Fibroblast of the conjunctiva (primary cell): ENCODE results near the gene FOLR1.
"Not testable (repeated sequence)": the region's sequence is repeated elsewhere in the genome, so short reads cannot be mapped to it uniquely, and the experiment has no call there.

Experiments
- DNase-seq: peaks from one replicate; pipeline ENCODE4 v3.0.0-alpha.2; 2010; ENCODE audit warnings: low read depth

Gene FOLR1

DNA sequence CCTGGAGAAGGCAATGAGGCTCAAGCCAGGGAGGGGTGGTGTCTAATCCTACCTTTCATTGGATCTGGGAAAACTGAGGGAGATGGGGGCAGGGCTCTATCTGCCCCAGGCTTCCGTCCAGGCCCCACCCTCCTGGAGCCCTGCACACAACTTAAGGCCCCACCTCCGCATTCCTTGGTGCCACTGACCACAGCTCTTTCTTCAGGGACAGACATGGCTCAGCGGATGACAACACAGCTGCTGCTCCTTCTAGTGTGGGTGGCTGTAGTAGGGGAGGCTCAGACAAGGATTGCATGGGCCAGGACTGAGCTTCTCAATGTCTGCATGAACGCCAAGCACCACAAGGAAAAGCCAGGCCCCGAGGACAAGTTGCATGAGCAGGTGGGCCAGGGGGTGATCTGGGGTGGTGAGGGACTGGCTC lies at the start of gene FOLR1:
FOLR1 (plus strand) TSS at position 180 of the 421 bp plus-strand sequence; CDS start at position 214, 34 bp downstream.
- no peak for DNase-seq

DNA sequence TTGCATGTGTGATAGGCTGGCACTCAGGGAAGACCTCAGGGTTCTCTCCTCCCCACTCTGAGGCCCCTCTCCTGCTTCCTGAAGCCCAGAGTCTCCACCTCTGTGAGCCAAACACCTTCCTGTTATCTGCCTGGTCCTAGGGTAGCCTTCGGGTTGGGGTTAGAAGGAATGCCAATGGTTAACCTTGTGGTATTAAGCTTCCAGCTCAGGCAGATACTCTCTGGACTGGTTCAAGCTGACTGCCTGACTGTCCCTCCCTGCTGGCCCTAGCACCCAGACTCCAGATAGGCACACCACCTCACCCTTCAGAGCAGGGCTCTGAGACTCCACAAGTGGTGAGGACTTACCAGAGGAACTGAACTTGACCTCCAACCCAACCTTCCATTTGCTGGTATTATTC lies 49.4 kb upstream of the FOLR1 start:
- not testable (repeated sequence) for DNase-seq

- peak; percentile 55 for DNase-seq
These were observed 47.0 kb upstream of the FOLR1 start for GRCh38 chr11:72144807-72145565.

DNA sequence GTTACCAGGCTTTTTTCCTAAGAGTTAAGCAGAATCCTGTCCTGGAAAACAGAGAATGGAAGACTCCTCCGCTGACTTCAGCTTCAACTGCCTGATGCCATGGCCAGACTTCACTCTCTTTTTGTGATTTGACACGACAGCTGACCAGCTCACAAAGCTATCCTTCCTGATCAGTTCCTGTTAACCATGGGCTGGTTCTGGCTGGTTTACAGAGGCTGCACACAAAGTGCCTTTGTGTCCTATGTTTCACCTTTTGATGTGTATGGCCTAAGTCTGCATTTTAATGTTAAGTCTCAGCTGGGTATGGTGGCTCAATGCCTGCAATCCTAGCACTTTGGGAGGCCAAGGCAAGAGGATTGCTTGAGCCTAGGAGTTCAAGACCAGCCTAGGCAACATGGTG lies 45.3 kb upstream of the FOLR1 start:
- no peak for DNase-seq

- DNase-seq = no peak
These were observed 41.1 kb upstream of the FOLR1 start for GRCh38 chr11:72150882-72151281.

DNA sequence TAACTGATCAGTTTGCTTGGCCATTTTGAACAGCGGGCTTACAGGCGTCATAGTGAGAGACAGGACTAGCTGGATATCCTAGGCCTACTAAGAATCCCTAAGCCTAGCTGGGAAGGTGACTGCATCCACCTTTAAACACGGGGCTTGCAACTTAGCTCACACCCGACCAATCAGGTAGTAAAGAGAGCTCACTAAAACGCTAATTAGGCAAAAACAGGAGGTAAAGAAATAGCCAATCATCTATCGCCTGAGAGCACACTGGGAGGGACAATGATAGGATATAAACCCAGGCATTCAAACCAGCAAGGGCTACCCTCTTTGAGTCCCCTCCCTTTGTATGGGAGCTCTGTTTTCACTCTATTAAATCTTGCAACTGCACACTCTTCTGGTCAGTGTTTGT lies 38.1 kb upstream of the FOLR1 start:
- DNase-seq = not testable (repeated sequence)

- DNase-seq = no peak
These were observed 37.1 kb upstream of the FOLR1 start for GRCh38 chr11:72154816-72155215.

DNA sequence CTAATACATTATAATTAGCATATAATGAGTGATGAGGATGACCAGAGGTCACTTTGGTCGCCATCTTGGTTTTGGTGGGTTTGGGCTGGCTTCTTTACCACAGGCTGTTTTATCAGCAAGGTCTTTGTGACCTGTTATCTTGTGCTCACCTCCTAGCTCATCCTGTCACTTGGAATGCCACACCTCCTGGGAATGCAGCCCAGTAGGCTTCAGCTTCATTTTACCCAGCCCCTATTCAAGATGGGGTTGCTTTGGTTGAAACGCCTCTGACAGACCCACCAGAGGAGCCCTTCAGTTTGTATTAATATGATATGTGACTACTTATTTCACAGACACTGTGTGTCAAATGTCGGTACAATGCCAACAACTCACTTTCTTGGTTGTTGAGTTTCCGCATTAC lies 36.2 kb upstream of the FOLR1 start:
- DNase-seq = no peak

- DNase-seq = no peak
These were observed 34.8 kb upstream of the FOLR1 start for GRCh38 chr11:72157131-72157530.

DNA sequence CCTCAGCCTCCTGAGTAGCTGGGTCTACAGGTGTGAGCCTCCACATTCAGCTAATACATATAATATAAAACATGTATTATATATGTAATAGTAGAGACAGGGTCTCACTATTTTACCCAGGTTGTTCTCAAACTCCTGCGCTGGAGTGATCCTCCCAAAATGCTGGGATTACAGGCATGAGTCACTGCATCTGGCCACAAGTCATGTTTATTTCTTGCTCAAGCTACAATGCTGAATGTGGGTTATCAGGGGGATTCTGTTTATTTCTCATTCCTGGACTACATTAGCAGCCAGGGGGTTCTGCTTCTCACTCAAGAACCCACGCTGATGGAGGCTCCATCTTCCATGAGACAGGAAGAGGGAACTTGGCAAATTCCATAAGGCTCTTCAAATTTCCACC lies 31.6 kb upstream of the FOLR1 start:
- no peak for DNase-seq

- no peak for DNase-seq
These were observed 28.9 kb upstream of the FOLR1 start for GRCh38 chr11:72162891-72163492.

- not testable (repeated sequence) for DNase-seq
These were observed 27.8 kb upstream of the FOLR1 start for GRCh38 chr11:72164187-72164586.

- DNase-seq = not testable (repeated sequence)
These were observed 22.8 kb upstream of the FOLR1 start for GRCh38 chr11:72169046-72169555.

DNA sequence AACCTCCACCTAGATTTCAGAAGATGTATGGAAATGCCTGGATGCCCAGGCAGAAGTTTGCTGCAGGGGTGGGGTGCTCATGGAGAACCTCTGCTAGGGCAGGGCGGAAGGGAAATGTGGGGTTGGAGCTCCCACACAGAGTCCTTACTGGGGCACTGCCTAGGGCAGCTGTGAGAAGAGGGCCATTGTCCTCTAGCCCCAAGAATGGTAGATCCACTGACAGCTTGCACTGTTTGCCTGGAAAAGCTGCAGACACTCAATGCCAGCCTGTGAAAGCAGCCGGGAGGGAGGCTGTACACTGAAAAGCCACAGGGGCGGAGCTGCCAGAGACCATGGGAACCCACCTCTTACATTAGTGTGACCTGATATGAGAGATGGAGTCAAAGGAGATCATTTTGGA lies 22.2 kb upstream of the FOLR1 start:
- not testable (repeated sequence) for DNase-seq

DNA sequence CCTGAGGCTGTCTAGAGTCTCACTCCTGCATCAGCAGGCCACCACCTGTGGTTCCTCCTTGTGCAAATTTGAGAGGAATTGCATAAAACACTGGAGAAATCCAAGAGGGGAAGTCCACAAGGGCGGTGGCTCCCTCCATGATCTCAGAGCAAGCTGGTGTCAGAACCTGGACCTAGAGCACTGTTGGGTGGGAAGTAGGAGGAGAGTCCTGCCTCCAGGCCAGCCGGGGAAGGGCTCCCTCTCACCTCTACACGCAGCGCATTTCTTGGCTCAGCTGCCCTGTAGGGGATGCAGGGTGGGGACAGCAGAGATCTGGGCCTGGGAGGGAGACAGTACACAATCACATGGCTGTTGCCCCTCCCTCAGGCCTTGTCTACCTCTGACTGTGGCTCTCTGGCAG lies 19.9 kb upstream of the FOLR1 start:
- not testable (repeated sequence) for DNase-seq

DNA sequence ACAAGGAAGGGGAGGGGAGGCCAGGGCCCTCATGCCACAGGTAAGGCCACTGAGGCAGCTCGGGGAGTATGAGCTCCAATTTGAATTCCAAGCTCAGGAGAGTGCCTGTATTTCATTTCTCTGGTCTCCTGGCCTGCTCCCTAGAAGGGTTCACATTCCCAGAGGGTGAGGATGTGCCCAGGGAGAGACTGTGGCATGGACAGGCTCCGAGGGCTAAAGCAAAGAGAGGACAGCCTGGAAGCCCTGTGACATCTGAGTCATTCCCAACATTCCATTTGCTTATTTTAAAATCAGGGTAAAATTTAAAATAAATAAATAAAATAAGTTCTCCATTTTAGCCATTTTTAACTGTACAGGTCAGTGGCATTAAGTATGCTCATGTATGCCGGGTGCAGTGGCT lies 18.6 kb upstream of the FOLR1 start:
- no peak for DNase-seq

DNA sequence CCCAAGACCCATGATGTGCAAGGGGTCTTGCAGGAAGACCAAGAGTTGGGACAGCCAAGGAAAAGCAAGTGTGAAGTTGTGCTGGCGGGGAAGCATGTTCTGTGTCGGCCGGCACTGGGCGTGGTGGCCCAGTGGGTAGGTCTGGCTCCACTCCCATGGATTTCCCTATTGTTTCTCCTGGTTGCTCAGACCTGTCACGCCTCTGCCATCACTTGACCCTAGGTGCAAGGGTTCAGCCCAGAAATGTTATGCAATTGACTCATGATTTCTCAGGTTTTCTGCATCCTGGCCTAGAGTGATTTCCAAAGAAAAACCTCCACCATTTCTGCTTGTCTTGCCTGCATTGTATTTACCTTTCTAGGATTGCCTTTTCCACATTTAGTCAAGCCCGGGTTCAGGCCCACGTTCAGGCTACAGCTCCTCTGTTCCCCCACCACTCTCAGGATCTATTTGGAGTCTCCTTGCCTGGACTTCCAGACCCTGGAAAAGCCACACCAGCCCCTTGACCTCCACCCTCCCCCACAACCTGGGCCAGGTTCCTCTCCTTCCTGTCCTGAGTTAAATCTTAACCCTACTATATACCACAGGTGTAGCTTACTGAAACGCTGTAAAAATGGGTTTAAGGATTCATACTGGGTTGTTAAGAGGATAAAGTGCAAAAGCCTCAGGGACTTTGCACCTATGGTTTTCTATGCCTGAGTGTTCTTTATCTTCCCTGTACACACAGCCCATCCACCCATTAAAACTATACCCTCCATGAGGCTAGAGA lies 17.5 kb upstream of the FOLR1 start:
- no peak for DNase-seq

DNA sequence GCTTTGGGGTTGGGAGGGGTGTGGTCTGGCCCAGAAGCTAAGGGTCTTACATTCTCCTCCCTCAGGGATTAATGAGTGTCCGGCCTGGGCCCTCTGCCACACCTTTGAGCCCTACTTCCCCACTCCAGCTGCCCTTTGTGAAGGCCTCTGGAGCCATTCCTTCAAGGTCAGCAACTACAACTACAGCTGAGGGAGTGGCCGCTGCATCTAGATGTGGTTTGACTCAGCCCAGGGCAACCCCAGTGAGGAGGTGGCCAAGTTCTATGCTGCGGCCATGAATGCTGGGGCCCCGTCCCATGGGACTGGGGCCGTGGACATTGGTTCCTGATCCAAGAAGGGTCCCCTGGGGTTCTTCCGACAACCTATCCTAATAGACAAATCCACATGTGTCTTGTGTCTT lies 14.3 kb upstream of the FOLR1 start:
- no peak for DNase-seq

- no peak for DNase-seq
These were observed 12.7 kb upstream of the FOLR1 start for GRCh38 chr11:72179049-72179803.

DNA sequence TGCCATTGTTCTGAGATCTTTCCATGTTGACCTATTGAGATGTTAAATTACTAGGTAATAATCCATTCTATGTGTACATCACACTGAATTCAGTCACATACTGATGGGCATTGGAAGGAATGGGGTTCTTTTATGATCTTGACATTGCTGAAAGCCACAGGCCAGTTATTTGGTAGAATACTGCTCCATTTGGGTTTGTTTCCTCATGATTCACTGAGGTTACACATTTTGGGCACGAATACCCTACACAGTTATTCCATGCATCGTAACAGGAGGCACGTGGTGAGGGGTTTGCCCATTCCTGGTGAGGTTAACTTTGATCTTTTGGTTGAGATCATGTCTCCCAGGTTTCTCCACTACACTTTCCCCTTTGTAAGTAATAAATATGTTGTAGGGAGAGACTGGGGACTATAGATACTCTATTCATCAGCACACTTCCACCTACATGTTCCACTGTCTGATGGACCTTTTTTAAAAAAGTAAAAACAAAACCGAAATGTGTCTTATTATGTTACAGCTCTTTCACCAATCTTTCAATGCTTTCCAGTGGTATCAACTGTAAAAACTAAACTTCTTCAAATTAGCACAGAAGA lies 12.0 kb upstream of the FOLR1 start:
- DNase-seq = no peak

DNA sequence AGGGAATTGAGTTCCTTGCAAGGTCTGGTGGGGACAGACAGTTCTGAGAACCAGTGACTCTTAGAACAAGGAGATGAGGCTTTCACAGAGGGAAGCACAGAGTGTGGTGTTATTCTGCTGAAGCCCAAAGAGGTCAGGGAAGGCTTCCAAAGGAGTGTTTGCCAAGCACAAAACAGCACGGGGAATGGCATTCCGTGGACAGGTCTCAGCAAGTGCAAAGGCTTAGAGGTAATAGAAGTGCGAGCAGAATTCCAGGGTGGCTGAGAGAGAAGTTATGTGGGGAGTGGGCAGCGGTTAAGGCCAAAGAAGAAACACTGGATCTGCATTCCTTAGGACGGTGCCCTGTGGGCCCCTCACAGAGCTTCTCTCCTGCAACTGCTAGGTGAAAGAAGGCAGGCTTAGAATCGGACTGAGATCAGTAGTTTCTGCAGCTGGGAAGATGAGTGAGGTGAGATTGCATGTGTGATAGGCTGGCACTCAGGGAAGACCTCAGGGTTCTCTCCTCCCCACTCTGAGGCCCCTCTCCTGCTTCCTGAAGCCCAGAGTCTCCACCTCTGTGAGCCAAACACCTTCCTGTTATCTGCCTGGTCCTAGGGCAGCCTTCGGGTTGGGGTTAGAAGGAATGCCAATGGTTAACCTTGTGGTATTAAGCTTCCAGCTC lies 10.9 kb upstream of the FOLR1 start:
- DNase-seq = not testable (repeated sequence)
